ENCODE results near the gene SERINC1.
"Not testable (repeated sequence)": the region's sequence is repeated elsewhere in the genome, so short reads cannot be mapped to it uniquely, and the experiment has no call there.

SERINC1 gene

GRCh38 chr6:122471107-122472021, at the start of gene SERINC1:
SERINC1 (minus strand) TSS chr6:122471807; CDS start chr6:122471737, 70 bp downstream.
- peak; percentile 78 to 87 (median 83) for DNase-seq (ENCODE audit: low read depth in 3 of 3, low spot score in 1 of 3)

GRCh38 chr6:122511193-122511924, 39.8 kb upstream of the SERINC1 start:
- no peak for DNase-seq (ENCODE audit: low read depth in 3 of 3, low spot score in 1 of 3)

GRCh38 chr6:122505170-122505569, 33.6 kb upstream of the SERINC1 start:
- not testable (repeated sequence) for DNase-seq (ENCODE audit: low read depth in 3 of 3, low spot score in 1 of 3)

GRCh38 chr6:122501475-122501874, 29.9 kb upstream of the SERINC1 start:
- DNase-seq (ENCODE audit: low read depth in 3 of 3, low spot score in 1 of 3): no peak

GRCh38 chr6:122495612-122496011, 24.0 kb upstream of the SERINC1 start:
- DNase-seq (ENCODE audit: low read depth in 3 of 3, low spot score in 1 of 3): no peak

GRCh38 chr6:122494665-122495272, 23.2 kb upstream of the SERINC1 start:
- no peak for DNase-seq (ENCODE audit: low read depth in 3 of 3, low spot score in 1 of 3)

- DNase-seq (ENCODE audit: low read depth in 3 of 3, low spot score in 1 of 3): peak in 2 of 3 donors; percentile 21 to 52
Measured at GRCh38 chr6:122491919-122492555, 20.4 kb upstream of the SERINC1 start.

GRCh38 chr6:122490607-122491006, 19.0 kb upstream of the SERINC1 start:
- no peak for DNase-seq (ENCODE audit: low read depth in 3 of 3, low spot score in 1 of 3)

GRCh38 chr6:122484760-122485159, 13.2 kb upstream of the SERINC1 start:
- no peak for DNase-seq (ENCODE audit: low read depth in 3 of 3, low spot score in 1 of 3)

- no peak for DNase-seq (ENCODE audit: low read depth in 3 of 3, low spot score in 1 of 3)
Measured at GRCh38 chr6:122482750-122483080, 11.1 kb upstream of the SERINC1 start.

- DNase-seq (ENCODE audit: low read depth in 3 of 3, low spot score in 1 of 3): no peak
Measured at GRCh38 chr6:122476131-122476530, 4.5 kb upstream of the SERINC1 start.

GRCh38 chr6:122472022-122472340, 374 bp upstream of the SERINC1 start:
- DNase-seq (ENCODE audit: low read depth in 3 of 3, low spot score in 1 of 3): no peak

GRCh38 chr6:122461885-122462284, 9.7 kb downstream of the SERINC1 start:
- no peak for DNase-seq (ENCODE audit: low read depth in 3 of 3, low spot score in 1 of 3)

GRCh38 chr6:122459865-122460416, 11.7 kb downstream of the SERINC1 start:
- DNase-seq (ENCODE audit: low read depth in 3 of 3, low spot score in 1 of 3): not testable (repeated sequence)

GRCh38 chr6:122459240-122459639, 12.4 kb downstream of the SERINC1 start:
- no peak for DNase-seq (ENCODE audit: low read depth in 3 of 3, low spot score in 1 of 3)

- no peak for DNase-seq (ENCODE audit: low read depth in 3 of 3, low spot score in 1 of 3)
Measured at GRCh38 chr6:122458087-122458486, 13.5 kb downstream of the SERINC1 start.

- DNase-seq (ENCODE audit: low read depth in 3 of 3, low spot score in 1 of 3): not testable (repeated sequence)
Measured at GRCh38 chr6:122455116-122455515, 16.5 kb downstream of the SERINC1 start.

- no peak for DNase-seq (ENCODE audit: low read depth in 3 of 3, low spot score in 1 of 3)
Measured at GRCh38 chr6:122454673-122455072, 16.9 kb downstream of the SERINC1 start.

- no peak for DNase-seq (ENCODE audit: low read depth in 3 of 3, low spot score in 1 of 3)
Measured at GRCh38 chr6:122452509-122452908, 19.1 kb downstream of the SERINC1 start.

GRCh38 chr6:122449069-122449468, 22.5 kb downstream of the SERINC1 start:
- DNase-seq (ENCODE audit: low read depth in 3 of 3, low spot score in 1 of 3): no peak

GRCh38 chr6:122445274-122445673, 26.3 kb downstream of the SERINC1 start:
- DNase-seq (ENCODE audit: low read depth in 3 of 3, low spot score in 1 of 3): no peak

Data from stimulated activated CD4-positive, alpha-beta T cell treated with anti-CD3 and anti-CD28 coated beads, TNF-alpha, amount 100 ng/mL, for 1 hour (primary cell).